GM23248 (cell line): ENCODE data around the gene EEF1A2.

Source experiments
- EZH2 ChIP-seq: fragments of 200-600 bp; sonication (generic); IDR thresholded peaks from 2 replicates; pipeline ENCODE4 v1.6.1; 2018; ENCODE audit warnings: antibody characterized with exemption, mild to moderate bottlenecking; ENCODE audit not compliant: insufficient read depth, poor library complexity, severe bottlenecking
- EZH2phosphoT487 ChIP-seq: fragments of 200-600 bp; sonication (generic); IDR thresholded peaks from 2 replicates; pipeline ENCODE4 v1.6.1; 2018; ENCODE audit warnings: antibody characterized with exemption, moderate library complexity, mild to moderate bottlenecking, low read depth; ENCODE audit not compliant: insufficient read depth

- no peak for TF ChIP-seq EZH2phosphoT487
- TF ChIP-seq EZH2 = no peak
These were observed 27.2 kb downstream of the EEF1A2 start for GRCh38 chr20:63471717-63471980.
